Stimulated activated CD4-positive, alpha-beta T cell treated with anti-CD3 and anti-CD28 coated beads, Interleukin-1b, Interleukin-23, amount 100 ng/mL, for 48 hours (primary cell): ENCODE data around the gene TNC.

ENCODE experiments used
- DNase-seq: peaks from one replicate; pipeline ENCODE4 v3.0.0-alpha.2; 2020

The TNC gene

DNA sequence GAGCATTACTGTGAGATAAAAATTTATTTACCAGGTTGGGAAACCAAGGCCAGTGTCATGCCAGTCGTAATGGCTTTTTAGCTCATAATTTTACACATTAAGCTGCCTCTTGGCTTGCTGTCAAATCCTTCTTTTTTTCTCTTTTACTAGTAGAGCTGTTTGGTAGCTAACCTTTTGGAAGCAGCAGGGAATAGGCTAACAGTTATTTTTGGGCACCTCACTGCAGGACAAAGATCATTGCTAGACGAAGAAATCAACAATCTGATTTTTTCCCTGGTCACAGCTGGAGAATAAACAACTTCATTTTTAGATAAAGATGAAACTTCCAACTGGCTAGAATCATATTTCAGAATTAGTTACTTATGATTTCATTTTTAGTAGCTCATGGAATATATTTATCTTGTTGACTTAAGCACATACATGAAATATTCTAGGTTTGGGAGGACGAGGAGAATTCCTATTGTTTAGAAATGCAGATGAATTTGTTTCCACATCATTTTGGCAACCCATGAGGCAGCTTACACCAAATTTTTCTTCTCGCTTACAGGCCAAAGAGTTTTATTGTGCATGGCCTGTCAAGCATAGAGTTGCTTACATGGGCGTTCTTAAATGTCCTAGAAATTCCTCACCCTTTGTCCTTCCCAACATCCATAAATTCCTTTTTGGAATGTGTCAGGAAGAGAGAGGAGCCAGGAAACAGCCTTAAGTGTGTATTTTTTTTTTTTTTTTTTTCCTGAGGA is 19.6 kb downstream of the TNC start:
- DNase-seq = no peak

DNA sequence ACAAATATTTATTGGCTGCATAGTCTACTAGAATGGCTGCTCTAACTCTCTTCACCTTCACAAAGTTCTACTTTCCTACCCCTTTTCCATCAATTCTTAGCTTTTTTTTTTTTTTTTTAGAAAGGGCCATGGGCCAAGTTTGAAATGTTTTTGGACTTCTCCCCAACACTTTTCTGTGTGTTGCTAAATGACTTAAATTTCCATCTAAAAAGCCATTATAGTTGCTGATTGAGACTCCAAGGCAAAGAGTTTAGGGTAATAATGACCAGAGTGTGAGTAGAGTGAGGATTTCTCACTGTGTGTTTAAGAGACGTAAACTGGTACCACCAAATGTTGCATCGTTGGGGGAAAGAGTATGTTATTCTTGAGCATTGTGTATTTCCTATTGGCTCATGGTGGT is 24.4 kb downstream of the TNC start:
- no peak for DNase-seq

DNA sequence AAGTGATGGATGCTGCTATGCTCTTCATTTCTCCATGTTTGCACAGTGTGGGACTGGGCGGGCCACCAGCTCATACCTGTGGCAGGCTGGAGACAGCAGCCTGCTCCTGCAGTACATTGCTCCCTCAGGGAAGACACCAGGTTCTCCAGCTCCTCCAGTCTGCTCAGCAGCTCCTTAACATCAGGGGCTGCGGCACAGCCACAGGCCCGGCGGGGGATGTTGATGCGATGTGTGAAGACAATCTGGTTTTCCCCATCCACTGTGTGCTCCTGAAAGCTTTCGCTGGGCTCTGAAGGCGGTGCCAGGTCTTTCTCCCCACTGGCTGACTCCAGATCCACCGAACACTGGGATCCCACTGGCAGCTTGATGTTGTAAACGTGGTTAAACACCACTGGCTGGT is 27.5 kb downstream of the TNC start:
- no peak for DNase-seq

DNA sequence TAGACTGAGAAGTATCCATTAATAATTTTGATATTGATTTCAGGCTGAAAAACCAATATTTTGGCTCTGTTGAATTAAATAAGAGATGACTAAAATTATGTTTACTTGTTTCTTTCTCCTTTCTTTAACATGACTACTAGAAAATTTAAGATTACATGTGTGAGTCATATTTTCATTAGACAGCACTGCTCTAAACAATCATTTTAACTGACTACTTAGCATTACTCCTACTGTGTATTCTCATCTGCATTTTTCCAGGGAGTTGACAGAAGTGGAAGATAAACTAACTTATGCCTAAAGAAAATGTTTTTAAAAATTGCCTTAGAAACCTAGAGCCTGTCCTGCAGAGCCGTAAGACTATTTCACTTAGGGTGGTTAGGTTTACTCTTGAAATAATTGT is 29.1 kb downstream of the TNC start:
- DNase-seq = no peak

DNA sequence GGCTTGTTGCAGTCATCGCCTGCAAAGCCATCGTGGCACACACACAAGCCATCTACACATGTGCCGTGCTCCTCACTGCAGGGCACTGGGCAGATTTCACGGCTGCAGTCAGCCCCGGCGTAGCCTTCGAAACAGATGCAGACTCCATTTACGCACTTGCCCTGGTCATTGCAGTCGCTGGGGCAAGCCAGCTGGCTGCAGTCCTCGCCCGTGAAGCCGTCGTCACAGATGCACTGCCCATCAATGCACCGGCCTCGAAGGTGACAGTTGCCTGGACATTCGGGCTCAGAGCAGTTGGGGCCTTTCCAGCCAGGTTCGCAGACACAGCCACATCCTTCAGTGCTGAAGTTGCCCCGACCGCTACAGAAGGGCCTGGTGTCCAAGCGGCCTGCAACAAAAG is 31.1 kb downstream of the TNC start:
- DNase-seq = no peak

DNA sequence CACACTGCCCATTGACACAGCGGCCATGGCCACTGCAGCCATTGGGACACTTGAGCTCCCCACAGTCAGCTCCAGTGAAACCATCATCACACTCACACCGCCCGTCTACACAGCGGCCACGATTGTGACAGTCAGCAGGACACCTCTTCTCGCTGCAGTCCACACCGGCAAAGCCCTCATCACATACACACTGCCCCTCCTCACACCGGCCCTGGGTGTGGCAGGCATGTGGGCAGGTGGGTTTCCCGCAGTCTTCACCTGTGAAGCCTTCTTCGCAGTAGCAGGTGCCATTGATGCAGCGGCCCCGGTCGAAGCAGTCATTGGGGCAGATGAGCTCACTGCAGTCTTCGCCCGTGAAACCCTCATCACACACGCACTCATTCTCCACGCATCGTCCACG is 31.5 kb downstream of the TNC start:
- no peak for DNase-seq

DNA sequence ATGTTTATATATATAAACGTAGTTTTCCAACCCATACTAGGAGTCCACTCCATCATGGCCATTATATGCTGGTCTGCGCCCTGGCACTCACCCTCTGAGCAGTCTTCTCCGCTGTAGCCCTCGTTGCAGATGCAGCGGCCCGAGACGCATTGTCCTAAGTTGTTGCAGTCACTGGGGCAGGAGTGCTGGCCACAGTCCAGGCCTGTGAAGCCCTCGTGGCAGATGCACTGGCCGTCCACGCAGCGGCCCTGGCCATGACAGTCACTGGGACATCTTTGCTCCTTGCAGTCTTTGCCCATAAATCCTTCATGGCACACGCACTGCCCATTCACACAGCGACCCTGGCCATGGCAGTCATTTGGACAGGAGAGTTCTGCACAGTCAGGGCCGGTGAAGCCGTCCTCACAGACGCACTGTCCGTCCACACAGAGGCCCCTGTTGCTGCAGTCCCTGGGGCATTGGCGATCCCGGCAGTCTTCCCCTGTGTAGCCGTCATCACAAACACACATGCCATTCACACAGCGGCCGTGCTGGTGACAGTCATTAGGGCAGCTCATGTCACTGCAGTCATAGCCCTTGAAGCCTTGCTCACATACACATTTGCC is 32.1 kb downstream of the TNC start:
- no peak for DNase-seq

DNA sequence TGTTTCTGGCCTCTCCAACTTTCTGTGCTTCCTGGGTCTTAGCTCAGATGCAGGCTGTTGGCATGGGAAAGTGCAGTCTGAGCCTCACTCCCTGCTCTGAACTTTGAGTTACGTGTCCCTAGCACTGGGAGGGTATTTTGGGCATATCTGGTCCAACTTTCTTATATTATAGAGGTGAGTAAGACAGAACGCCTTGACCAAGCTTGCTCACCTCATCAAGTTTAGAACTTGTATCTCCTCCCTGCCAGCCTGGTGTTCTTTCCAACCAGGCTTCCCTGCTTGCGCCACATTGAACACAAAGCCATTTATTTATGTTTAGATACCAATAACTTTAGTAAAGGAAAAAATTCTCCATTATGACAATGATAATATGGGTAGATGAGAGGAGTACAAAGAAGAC is 33.2 kb downstream of the TNC start:
- no peak for DNase-seq

DNA sequence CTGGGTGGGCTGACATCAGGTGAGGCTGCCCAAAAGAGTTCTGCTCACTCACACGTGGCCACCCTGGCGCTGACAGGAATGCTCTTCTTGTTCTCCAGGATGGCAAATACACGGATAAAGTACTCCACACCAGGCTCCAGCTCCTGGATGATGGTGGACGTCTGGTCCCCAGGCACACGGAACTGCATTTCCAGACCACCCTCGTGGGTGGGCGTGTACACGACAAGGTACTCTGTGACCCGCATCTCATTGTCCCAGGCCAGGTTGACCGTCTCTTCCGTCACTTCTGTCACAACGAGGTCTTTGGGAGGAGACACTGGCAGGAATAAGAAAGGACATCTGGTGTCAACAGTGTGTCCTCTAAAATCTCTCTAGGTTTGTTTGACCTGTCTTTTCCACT is 33.8 kb downstream of the TNC start:
- no peak for DNase-seq

DNA sequence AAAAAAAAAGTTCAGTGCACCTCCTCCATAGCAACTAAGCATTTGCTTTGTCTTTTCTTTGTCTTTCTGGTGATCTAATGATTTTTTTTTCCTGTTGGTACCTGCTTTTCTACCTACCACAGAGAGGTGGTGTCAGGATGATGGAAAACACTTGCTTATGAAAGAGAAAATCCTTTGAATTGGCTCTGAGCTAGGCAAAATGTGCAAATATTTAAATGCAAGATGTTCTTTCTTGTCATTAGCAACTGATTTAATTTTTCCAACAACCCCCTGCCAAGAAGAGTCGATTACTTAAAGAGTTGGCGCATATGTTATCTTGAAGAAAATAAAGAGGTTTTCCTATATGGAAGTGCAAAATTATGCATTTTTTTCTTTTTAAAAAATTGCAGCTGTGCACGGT is 37.7 kb downstream of the TNC start:
- no peak for DNase-seq

DNA sequence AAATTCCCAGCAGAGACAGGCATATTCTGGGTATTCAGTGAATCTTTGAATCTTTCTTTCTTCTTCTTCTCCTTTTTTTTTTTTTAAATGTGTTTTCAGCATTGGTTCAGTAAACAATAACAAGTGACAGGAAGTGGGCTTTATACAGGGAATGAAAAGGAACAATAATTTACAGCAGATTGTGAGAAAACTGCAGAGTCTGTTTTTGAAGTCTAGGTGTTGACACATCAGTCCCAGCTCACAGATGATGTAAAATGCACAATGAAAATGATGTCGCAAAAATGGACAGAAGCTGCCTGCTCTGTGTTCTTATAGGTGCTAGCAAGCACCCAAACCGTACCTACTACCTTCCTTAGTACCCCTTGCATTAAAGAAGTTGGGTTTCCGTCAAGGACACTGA is 38.8 kb downstream of the TNC start:
- DNase-seq = no peak

DNA sequence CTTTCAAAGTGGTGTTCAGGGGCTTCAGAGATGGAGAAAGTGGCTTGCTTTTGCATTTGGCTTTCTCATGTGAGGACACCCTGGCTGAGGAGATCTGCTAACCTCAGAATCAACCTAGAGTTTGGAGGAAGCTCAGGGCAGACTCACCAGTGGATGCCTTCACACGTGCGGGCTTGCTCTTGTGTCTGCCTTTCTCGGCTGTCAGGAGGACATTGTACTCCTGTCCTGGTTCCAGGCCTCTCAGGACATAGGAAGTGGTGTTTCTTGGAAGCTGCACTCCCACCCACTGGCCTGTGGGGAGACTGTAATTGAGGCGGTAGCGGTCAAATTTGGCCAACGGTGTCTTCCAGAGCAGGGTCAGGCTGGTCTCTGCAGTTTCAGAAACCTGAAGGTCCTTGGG is 44.5 kb downstream of the TNC start:
- no peak for DNase-seq

DNA sequence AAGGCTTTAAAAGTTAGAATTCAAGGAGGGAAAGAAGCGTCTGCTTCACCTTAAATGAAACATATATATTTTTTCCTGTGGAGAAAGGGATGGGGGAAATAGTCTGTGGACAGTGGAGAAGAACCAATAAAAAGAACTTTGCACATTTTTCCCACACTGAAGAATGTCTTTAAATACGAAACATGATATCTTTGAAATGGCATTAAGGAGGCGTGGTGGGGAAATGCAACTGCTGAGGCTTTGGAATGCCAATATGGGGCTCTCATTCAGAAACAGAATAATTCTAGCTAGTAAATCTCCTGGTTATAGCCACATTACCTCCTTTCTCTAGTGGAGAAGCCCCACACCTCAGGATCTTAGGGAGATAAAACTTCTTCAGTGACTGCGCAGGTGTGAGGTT is 46.8 kb downstream of the TNC start:
- no peak for DNase-seq

DNA sequence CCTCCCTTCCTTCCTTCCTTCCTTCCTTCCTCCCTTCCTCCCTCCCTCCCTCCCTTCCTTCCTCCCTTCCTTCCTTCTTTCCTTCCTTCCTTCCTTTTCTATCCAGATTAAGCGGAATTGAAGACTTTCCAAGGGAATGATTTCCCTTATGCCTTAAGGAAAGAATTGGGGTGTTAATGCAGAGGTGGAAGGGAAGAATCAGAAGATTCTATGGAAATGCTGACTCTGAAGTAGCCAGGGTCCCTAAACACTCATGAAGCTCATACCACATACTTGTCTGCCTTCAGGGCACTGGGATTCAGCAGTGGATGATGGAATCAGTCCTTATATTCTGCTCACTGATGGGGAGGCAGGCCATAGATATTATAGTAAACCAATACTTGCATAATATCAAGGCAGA is 48.2 kb downstream of the TNC start:
- no peak for DNase-seq

DNA sequence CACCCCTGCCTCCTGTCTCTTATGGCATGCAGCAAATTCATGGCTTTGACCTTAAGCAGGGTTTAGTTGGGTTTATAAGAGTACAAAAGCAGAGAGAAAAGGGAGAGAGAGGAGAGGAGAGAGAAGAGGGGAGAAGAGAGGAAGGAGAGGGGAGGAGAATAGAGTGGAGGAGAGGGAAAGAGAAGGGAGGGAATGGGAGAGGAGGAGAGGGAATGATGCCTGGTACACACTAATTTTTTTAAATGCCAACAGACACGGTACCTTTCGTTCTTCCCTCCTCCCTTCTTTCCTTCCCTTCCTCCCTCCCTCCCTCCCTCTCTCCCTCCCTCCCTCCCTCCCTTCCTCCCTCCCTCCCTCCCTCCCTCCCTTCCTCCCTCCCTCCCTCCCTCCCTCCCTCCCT is 48.7 kb downstream of the TNC start:
- DNase-seq = no peak

DNA sequence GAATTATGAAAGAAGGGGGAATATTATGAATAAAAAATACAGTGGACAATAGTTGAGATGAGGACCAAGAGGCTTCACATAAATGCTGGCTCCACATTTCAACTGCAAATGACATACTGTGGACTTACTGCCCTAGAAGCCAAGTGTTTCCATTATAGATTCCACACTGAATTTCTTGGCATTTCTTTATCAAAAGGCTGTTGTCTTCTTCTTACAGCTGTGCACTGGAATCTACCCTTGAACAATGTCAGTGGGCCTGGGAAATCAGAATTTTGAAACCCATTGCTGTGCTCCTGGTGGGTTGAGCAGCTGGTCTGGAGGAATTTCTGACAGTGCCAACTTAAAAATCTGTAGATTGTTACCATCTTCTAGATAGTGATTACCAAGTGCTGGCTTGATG is 49.9 kb downstream of the TNC start:
- no peak for DNase-seq

DNA sequence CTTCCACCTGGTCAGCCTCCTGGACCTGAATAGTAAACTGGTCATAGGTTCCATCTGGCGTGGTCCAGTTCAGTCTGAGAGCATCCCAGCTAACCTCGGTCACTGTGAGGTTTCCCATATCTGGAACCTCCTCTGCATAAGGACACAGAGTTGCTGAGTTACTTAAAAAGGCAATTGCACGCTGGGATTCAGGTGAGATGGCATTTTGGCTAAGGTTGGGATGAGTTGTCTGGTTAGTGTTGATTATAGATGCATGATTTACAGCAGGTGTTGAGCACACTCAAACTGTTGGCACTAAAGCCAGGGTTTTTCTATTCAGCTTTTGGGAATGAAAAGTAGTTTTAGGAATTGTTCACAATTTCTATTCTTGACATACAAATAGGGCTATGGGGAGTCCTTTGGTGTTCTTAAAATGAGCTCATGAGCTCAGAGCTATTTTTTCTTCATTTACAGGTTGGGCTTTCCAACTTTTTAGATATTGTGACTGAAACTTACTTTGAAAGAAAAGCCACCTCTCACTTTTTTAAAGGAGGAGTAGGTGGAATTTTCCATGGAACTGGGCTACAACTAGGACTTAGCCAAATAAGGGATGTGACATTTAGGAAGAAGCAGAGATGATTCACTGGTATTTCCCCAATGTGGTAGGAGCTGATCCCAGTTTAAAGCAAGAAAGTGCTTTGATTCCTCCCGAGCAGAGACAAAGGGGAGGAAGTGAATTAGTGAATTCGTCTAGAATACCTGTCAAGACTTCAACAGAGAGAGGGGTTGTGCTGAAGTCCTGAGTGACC is 54.7 kb downstream of the TNC start:
- no peak for DNase-seq

DNA sequence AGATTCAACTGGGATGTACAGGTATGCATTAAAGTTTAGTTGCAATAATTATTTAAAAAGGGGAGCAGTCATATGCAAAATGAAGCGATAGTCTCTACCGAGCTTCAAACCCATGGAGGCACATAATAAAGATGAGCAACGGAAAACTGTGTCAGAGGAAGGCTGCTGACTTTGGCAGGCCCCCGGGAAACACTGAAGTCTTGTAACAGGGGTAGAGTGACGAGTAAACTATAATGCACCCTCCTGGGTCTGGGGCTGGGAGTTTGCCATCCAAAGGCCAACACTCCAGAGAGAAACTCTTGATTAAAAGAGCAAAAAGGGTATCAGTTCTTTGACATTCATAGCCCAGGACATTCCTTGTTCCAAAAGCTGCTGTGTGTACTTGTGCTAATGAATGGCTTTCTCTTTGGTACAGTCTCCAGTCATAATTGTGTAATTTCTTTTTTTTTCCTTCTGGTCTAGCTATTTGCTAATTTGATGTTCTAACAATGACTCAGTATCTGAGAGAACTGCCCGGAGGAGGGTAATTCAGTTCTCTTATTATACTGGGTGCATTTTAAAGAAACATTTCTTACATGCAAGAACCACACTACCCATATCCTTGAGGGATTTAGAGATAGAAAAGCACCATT is 59.2 kb downstream of the TNC start:
- DNase-seq = no peak

DNA sequence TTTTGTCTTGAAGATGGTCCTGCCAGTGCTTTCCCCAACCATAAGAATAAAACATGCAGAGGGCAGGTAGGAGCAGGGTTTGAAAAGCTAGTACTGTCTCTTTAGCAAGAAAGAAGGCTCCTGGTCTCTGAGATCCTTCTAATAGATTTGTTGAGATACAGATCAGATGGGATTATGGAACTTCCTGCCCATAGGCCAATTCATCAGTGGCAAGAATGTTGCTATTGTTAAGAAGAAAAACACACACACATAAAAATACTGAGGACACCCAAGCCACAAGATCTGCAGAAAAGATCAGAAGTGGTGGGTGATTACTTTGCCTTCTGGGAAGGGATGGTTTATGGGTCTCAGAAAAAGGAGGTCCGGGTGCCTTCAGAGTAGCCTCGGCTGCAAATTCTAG is 59.8 kb downstream of the TNC start:
- no peak for DNase-seq

DNA sequence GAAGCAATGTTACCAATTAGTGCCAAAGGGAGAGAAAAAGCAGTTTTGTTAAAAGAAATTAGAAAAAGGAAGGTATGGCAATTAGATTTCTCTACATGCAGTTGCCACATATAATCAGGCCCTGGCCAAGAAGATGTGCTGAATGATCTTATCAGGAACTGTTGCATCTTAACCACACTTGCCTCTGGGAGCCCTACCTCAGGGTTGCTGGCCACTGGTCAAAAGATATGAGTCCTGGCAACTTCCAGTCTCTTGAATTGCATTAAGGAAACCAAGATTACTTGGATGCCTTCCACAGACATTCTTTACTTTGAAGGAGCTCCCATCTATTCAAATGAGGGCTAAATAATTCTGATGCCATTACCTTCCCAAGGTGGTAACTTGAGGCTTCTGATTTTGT is 60.4 kb downstream of the TNC start:
- no peak for DNase-seq

DNA sequence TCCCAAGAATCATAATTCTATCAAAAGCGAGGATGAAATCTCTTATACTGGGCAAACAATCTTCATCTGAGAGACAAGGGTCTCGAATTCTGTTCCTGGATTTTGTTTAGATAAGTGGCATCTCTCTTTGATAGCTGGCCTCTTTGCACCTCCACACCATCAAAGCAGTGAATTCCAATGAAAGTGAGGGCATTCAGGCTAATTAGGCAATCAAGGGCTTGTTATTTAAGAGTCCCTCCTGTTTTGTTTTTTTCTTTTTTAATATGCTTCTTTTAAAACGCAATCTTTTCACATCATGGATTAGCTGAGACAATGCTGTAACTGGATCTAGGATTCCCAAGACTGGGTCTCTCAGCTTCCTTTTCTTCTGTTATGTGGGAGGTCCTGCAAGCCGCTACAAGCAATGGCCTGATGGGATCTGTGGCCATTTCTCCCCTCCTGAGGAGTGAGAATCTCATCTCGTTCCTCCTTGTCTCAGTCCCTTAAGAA is 67.9 kb downstream of the TNC start:
- DNase-seq = no peak

DNA sequence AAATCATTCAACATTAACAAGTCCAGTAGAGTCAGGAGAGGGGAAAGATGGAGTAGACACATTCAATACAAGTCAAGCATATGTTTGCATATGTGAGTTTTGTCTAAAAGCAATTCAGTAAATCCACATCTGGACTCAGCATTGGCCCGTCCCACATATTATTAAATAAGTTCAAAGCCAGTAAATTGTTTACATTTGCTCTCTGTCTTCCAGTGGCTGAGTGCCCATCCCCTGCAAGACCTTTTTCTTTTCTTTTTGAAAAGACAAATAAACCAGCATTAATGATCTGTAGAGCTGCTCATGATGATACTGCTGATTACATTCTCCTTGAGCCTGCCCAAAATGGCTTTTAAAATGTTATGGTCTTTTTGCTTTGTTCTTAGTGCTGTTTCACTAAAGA is 71.1 kb downstream of the TNC start:
- DNase-seq = no peak

DNA sequence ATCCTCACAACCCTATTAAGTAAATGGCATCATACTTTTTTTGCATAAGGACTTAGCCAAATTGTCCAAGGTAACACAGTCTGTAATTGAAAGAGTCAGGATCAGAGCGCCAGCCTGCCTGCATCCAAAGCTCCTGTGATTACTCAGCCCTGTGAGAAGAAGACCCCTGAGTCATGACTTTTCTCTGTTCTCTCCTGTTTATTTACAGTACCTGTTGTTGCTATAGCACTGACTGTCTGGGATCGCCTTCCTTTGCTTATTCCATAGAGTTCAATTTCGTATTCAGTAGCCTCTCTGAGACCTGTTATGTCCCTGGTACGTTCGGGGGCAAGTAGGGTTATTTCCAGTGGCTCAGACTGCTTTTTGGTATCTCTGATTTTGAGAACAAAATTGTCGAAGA is 71.8 kb downstream of the TNC start:
- no peak for DNase-seq

DNA sequence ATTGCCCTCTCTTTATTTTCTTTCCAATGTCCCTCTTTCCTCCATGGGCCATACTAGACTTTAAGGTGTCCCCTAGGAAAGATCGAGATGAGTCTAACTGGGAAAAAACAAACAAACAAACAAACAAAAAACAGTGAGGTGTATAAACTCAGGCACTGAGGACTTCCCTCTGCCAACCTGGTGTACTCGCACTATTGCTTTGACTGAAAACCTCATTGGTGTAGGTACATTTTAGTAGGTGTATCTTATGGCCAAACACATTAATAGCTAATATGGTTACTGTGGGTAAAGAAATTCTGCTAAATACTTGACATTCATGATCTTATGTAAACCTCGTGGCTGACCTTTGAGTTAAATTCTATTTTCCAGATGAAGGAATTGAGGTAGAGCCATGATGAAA is 74.3 kb downstream of the TNC start:
- DNase-seq = no peak
